ENCODE data around the gene ASGR1. TPM values are rescaled to one million over a fixed set of nuclear protein-coding genes. Genes with fewer than 3 reads are reported as not detected.
"Not testable (repeated sequence)": the region's sequence is repeated elsewhere in the genome, so short reads cannot be mapped to it uniquely, and the experiment has no call there.

Gene ASGR1
- total RNA-seq, 4 donors from 2014 or later: 0.21 to 1.5 (median 0.59) TPM; not detected in 1

DNA sequence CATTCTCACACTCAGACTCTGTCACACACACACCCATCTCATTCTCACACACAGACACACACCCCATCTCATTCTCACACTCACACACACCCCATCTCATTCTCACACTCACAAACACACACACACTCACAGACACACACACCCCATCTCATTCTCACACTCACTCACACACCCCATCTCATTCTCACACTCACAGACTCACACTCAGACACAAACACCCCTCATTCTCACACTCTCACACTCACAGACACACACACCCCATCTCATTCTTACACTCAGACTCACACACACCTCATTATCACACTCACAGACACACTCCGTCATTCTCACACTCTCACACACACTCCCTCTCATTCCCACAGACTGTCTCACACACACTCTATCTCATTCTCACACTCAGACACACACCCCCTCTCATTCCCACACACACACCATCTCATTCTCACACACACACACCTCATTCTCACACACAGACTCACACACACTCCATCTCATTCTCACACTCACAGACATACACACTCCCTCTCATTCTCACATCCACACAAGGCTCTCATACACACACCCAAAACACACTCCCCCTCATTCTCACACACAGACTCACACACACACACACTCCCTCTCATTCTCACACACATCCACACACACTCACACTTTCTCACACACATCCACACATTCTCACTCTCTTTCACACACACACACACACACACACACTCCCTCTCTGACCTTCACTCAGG, 2.9 kb downstream of the ASGR1 start:
- no peak for TF ChIP-seq POLR2A (IDR thresholded peaks at IDR 0.05)
- TF ChIP-seq EP300 (IDR thresholded peaks at IDR 0.05): no peak
- TF ChIP-seq, protein P1, sequence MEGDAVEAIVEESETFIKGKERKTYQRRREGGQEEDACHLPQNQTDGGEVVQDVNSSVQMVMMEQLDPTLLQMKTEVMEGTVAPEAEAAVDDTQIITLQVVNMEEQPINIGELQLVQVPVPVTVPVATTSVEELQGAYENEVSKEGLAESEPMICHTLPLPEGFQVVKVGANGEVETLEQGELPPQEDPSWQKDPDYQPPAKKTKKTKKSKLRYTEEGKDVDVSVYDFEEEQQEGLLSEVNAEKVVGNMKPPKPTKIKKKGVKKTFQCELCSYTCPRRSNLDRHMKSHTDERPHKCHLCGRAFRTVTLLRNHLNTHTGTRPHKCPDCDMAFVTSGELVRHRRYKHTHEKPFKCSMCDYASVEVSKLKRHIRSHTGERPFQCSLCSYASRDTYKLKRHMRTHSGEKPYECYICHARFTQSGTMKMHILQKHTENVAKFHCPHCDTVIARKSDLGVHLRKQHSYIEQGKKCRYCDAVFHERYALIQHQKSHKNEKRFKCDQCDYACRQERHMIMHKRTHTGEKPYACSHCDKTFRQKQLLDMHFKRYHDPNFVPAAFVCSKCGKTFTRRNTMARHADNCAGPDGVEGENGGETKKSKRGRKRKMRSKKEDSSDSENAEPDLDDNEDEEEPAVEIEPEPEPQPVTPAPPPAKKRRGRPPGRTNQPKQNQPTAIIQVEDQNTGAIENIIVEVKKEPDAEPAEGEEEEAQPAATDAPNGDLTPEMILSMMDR (IDR thresholded peaks at IDR 0.05): no peak
- no peaks in the 10 kb centered on the region for H3K36me3 ChIP-seq
- H3K4me3 ChIP-seq: no peak overlapping the region
- no peak overlapping the region for H3K27ac ChIP-seq
- peaks cover 0 to 51% of the 10 kb centered on the region in 2 donors for H3K27me3 ChIP-seq
- 85 to 89% methylated on average over 1 of the region's 1 CpG for WGBS, 2 donors
- H3K9me3 ChIP-seq: no peaks in the 10 kb centered on the region
- peaks cover 0 to 27% (median 6%) of the 10 kb centered on the region in 4 donors for H3K4me1 ChIP-seq
- no peak for DNase-seq (ENCODE audit: low spot score in 2 of 2)

DNA sequence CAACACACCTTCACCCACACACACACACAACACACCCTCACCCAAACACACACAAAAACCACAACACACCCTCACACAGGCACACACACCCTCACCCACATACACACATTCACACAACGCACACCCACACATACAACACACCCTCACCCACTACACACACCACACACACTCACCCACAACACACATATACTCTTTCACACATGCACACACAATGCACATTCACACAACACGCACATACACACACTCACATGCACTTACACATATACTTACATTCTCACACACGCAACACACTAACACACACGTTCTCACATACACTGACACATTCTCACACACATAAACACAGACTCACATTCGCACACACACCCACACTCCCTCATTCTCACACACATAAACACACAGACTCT, 3.8 kb downstream of the ASGR1 start:
- DNase-seq (ENCODE audit: low spot score in 2 of 2): no peak
- no peak overlapping the region for H3K27ac ChIP-seq
- peaks cover 0 to 51% of the 10 kb centered on the region in 2 donors for H3K27me3 ChIP-seq

DNA sequence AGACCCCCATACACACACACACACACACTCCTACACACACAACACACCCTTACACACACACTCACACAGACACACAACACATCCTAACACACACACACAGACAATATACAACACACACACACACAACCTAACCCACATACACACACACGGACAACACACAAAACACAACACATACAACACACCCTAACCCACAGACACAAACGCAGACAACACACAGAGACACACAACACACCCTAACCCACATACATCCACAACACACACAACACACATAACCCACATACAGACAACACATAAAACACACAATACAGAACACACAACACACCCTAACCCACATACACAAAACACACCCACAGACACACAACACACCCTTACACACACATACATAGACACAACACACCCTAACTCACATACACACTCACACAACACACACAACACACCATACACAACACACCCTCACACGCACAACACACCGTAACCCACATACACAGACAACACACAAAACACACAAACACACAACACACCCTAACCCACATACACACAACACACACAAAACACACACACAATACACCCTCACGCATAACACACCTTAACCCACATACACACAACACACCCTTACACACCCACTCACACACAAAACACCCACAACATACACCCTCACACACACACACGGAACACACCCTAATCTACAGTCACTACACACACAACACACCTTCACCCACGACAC, 4.4 kb downstream of the ASGR1 start:
- no peak for DNase-seq (ENCODE audit: low spot score in 2 of 2)
- Histone ChIP-seq H3K9me3 (peaks cover 0 to 10% (median 0%) of the 10 kb centered on the region in 4 donors), H3K4me1 (peaks cover 0 to 27% (median 6%) of the 10 kb centered on the region in 4 donors), H3K4me3 (no peak overlapping the region), H3K27ac (no peak overlapping the region), H3K36me3 (no peaks in the 10 kb centered on the region), H3K27me3 (peaks cover 0 to 51% of the 10 kb centered on the region in 2 donors)
- TF ChIP-seq, protein P1 (IDR thresholded peaks at IDR 0.05): no peak
- TF ChIP-seq EP300 (IDR thresholded peaks at IDR 0.05) (no peak), POLR2A (IDR thresholded peaks at IDR 0.05) (no peak)
- WGBS, 2 donors: 83 to 87% methylated on average over 7 of the region's 7 CpGs

More for the DNA sequence above, 3.8 kb downstream of the ASGR1 start:
- H3K9me3 ChIP-seq: peaks cover 0 to 5% (median 0%) of the 10 kb centered on the region in 4 donors
- H3K36me3 ChIP-seq: no peaks in the 10 kb centered on the region
- TF ChIP-seq POLR2A (IDR thresholded peaks at IDR 0.05): no peak
- TF ChIP-seq, protein P1 (IDR thresholded peaks at IDR 0.05): no peak
- no peak for TF ChIP-seq EP300 (IDR thresholded peaks at IDR 0.05)
- H3K4me3 ChIP-seq: no peak overlapping the region
- 74 to 84% methylated on average over 5 of the region's 5 CpGs for WGBS, 2 donors
- peaks cover 0 to 27% (median 6%) of the 10 kb centered on the region in 4 donors for H3K4me1 ChIP-seq

DNA sequence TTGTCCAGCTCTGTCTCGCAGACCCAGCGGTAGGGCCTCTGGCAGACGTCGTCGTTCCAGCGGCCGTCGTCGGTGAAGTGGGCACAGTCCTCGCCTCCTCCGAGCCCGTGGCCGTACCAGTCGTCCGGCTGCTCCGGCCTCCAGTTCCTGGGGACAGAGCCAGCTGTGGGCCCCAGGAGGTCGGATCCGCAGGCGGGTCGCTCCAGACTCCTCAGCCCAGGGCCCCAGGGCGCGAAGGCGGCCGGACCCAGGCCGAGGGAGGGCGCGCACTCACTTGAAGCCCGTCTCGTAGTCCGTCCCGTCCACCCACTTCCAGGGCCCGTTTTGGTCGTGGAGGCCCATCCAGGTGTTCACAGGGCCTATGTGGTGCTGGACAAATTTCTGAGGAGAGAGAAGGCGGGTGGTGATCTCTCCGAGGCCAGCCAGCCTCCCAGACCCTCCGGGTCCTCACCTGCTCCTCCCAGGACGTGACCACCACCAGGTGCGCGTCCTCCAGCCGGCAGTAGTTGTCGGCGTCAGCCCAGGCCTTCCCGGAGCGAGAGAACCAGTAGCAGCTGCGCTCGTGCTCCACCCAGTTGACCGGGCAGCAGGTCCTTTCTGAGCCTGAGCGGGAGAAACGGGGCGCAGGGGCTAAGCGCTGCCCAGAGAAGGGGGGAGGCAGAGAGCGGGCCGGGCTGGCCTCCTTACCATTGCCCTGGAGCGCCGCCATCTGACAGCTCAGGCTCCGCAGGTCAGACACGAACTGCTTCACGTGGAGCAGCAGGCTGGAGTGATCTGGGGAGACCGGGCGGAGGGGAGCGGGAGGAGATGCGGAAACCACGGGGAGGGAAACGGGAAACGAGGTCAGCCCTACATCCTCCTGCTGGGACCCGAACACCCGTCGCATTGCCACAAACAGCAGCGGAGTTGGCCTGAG, 5.2 kb downstream of the ASGR1 start:
- Histone ChIP-seq H3K4me1 (peaks cover 0 to 27% (median 6%) of the 10 kb centered on the region in 4 donors), H3K36me3 (no peaks in the 10 kb centered on the region), H3K27me3 (peaks cover 0 to 51% of the 10 kb centered on the region in 2 donors), H3K9me3 (peaks cover 0 to 19% (median 0%) of the 10 kb centered on the region in 4 donors), H3K4me3 (peak overlapping the region in 2 of 4 donors; percentile 9 to 28), H3K27ac (no peak overlapping the region)
- DNase-seq (ENCODE audit: low spot score in 2 of 2): peak; percentile 26 to 52
- 36 to 53% methylated on average over 58 to 68 of the region's 69 CpGs for WGBS, 2 donors
- no peak for TF ChIP-seq POLR2A (IDR thresholded peaks at IDR 0.05)
- TF ChIP-seq EP300 (IDR thresholded peaks at IDR 0.05): no peak
- TF ChIP-seq, protein P1 (IDR thresholded peaks at IDR 0.05): no peak

DNA sequence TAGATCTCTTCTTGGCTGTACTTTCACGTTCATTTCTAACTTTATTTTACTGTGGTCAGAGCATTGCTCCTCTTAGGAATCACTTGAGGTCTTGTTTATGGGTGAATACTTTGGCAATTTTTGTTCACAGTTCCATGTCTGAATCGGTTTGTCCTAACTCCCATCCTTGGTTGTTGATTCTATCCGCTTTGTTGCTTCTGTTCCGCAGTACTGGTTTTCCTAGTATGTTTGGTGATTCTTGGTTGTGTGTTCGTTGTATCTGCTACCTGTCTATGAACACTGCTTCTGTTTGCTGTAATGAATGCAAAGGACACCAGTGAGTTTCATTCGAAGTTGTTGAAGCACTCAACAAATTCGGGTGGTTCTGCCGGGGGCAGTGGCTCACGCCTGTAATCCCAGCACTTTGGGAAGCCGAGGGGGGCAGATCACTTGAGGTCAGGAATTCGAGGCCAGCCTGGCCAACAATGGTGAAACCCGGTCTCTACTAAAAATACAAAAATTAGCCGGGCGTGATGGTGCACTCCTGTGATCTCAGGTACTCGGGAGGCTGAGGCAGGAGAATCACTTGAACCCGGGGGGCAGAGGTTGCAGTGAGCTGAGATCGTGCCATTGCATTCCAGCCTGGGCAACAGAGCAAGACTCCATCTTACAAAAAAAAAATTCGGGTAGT, 6.5 kb downstream of the ASGR1 start:
- peaks cover 0 to 43% of the 10 kb centered on the region in 2 donors for H3K27me3 ChIP-seq
- H3K4me3 ChIP-seq; H3K36me3 ChIP-seq; DNase-seq (ENCODE audit: low spot score in 2 of 2); H3K27ac ChIP-seq: not testable (repeated sequence)
- H3K9me3 ChIP-seq: peaks cover 0 to 27% (median 0%) of the 10 kb centered on the region in 4 donors
- peaks cover 0 to 20% (median 6%) of the 10 kb centered on the region in 4 donors for H3K4me1 ChIP-seq
- 91 to 94% methylated on average over 18 of the region's 18 CpGs for WGBS, 2 donors

DNA sequence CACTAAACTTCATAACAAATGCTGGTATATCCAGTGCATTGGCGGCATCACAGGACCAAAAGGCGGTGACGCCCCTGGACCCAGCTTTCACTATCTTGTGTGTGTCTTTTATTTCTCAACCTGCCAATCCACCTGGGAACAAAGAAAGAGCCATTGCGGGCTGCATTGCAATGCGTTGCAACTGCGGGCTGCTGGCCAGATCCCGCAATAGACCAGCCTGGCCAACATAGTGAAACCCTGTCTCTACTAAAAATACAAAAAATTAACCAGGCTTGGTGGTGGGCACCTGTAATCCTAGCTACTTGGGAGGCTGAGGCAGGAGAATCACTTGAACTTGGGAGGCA, 9.6 kb downstream of the ASGR1 start:
- peaks cover 0 to 27% (median 0%) of the 10 kb centered on the region in 4 donors for H3K9me3 ChIP-seq
- DNase-seq (ENCODE audit: low spot score in 2 of 2): not testable (repeated sequence)

DNA sequence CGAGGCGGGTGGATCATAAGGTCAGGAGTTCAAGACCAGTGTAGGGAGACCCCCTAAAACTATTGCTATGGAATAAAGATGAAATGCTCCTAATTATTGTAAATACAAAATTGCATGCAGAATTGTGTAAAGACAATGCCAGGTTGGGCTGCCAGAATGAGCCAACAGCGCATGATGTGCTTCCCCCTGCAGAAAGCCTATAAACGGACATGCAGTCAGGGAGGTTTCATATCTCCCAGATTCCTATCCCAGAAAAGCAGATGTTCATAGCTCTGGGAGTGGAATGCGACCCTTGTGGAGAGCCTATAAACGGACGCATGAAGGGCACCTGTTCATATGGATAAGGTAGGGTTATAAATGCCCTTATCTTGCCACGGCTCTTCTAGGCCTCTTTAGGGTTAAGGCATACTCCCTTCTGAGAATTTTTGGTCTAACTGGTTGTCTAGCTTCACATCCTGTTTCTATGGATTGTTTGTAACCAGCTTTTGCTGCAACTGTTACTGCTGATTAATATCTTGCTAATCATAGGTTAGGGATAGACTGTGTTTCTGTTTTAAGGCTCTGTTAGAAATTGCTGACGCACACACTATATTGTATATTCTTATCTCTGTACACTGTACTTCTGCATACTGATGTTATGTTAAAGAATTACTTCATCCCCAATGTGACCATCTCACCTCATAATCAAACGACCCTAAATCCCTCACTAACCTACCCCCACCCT, 10.2 kb downstream of the ASGR1 start:
- 86 to 93% methylated on average over 10 of the region's 10 CpGs for whole genome bisulfite sequencing, 2 donors
- not testable (repeated sequence) for H3K4me1 ChIP-seq; H3K27ac ChIP-seq; H3K36me3 ChIP-seq; DNase-seq (ENCODE audit: low spot score in 2 of 2); H3K4me3 ChIP-seq
- Histone ChIP-seq H3K9me3 (peaks cover 0 to 27% (median 0%) of the 10 kb centered on the region in 4 donors), H3K27me3 (peaks cover 0 to 11% of the 10 kb centered on the region in 2 donors)

More for the DNA sequence above, 9.6 kb downstream of the ASGR1 start:
- H3K4me1 ChIP-seq, H3K27ac ChIP-seq, H3K36me3 ChIP-seq, H3K4me3 ChIP-seq: not testable (repeated sequence)
- peaks cover 0 to 16% of the 10 kb centered on the region in 2 donors for H3K27me3 ChIP-seq
- WGBS, 2 donors: 89 to 95% methylated on average over 7 of the region's 7 CpGs
